SK-N-SH (cell line): Measurements from ENCODE around the gene SLC12A4. TPM values are rescaled to one million over a fixed set of nuclear protein-coding genes. Genes with fewer than 3 reads are reported as not detected.
A peak's percentile ranks its signal among the peaks of the same experiment; 100 is the strongest.

Experiments
- CTCF ChIA-PET: fragments of 300-600, 350-600 bp; formaldehyde crosslinking; extraction: SDS; loops from one replicate; lab custom pipeline; 2021; lab: Yijun Ruan, JAX
- POLR2A ChIA-PET: fragments of 350-600 bp; sonication (Branson Sonifier 250); formaldehyde crosslinking; extraction: SDS; loops from one replicate; lab custom pipeline; 2020; ENCODE audit warnings: antibody characterized with exemption, inconsistent platforms; lab: Yijun Ruan, JAX
- DNase-seq: peaks from one replicate; pipeline ENCODE4 v3.0.0; 2012
- H2AFZ ChIP-seq: fragments of 200-600 bp; sonication (generic); 2 replicates; pipeline ENCODE4 v1.8.1; 2016; ENCODE audit warnings: antibody characterized with exemption, mild to moderate bottlenecking, low read depth
- H3F3A ChIP-seq: fragments of 200-600 bp; sonication (generic); replicated peaks from 2 replicates; pipeline ENCODE3; 2016; ENCODE audit warnings: antibody characterized with exemption, mild to moderate bottlenecking; ENCODE audit not compliant: insufficient read depth
- H3K27ac ChIP-seq, 2 experiments: fragments of 200-500 bp in 1 of 2; fragments of 200-600 bp in 1 of 2; sonication (Bioruptor generic) in 1 of 2; sonication (generic), shearing (Covaris generic) in 1 of 2; 2 replicates each; pipeline versions ENCODE4 v1.5.1 to v1.6.1; 2014 to 2016; ENCODE audit warnings: low read depth in 2 of 2, inconsistent platforms in 1 of 2, low read length in 1 of 2, mild to moderate bottlenecking in 1 of 2, mixed read lengths in 1 of 2
- H3K27me3 ChIP-seq: fragments of 200-600 bp; sonication (generic), shearing (Covaris generic); 2 replicates; pipeline ENCODE4 v1.6.1; 2016; ENCODE audit warnings: mixed run types; ENCODE audit not compliant: insufficient read depth
- H3K36me3 ChIP-seq, 2 experiments: fragments of 200-500 bp in 1 of 2; fragments of 200-600 bp in 1 of 2; sonication (Bioruptor generic) in 1 of 2; sonication (generic) in 1 of 2; replicated peaks in 1 of 2; 2 replicates each; pipeline versions ENCODE3 to v1.5.1; 2014 to 2016; ENCODE audit warnings: low read length in 1 of 2, mild to moderate bottlenecking in 1 of 2; ENCODE audit not compliant: insufficient read depth in 2 of 2, control insufficient read depth in 1 of 2
- H3K4me1 ChIP-seq, 2 experiments: fragments of 200-500 bp in 1 of 2; fragments of 200-600 bp in 1 of 2; sonication (Bioruptor generic) in 1 of 2; sonication (generic), shearing (Covaris generic) in 1 of 2; 2 replicates each; pipeline versions ENCODE4 v1.5.1 to v1.6.1; 2014 to 2016; ENCODE audit warnings: low read depth in 1 of 2, low read length in 1 of 2, mixed run types in 1 of 2; ENCODE audit not compliant: insufficient read depth in 2 of 2, control insufficient read depth in 1 of 2
- H3K4me2 ChIP-seq: fragments of 200-600 bp; sonication (generic), shearing (Covaris generic); 2 replicates; pipeline ENCODE4 v1.6.1; 2017; ENCODE audit warnings: mixed run types
- H3K4me3 ChIP-seq, 2 experiments: fragments of 200-500 bp in 1 of 2; fragments of 200-600 bp in 1 of 2; sonication (Bioruptor generic) in 1 of 2; sonication (generic), shearing (Covaris generic) in 1 of 2; 2 replicates each; pipeline versions ENCODE4 v1.5.1 to v1.8.1; 2014 to 2016; ENCODE audit warnings: low read depth in 2 of 2, inconsistent platforms in 1 of 2, low read length in 1 of 2, mild to moderate bottlenecking in 1 of 2, mixed read lengths in 1 of 2, moderate library complexity in 1 of 2
- H3K79me2 ChIP-seq: fragments of 200-600 bp; sonication (generic); 2 replicates; pipeline ENCODE4 v1.8.1; 2017; ENCODE audit warnings: mild to moderate bottlenecking; ENCODE audit not compliant: insufficient read depth
- H3K9ac ChIP-seq: fragments of 200-600 bp; sonication (generic); 2 replicates; pipeline ENCODE4 v1.6.1; 2017; ENCODE audit warnings: mixed run types
- H3K9me2 ChIP-seq: fragments of 200-600 bp; sonication (generic); 2 replicates; pipeline ENCODE4 v1.6.1; 2017; ENCODE audit warnings: mixed run types
- H3K9me3 ChIP-seq: fragments of 200-600 bp; sonication (generic); 2 replicates; pipeline ENCODE4 v1.6.1; 2017; ENCODE audit warnings: mixed run types, mild to moderate bottlenecking, moderate library complexity
- H4K20me1 ChIP-seq: fragments of 200-600 bp; sonication (generic); 2 replicates; pipeline ENCODE4 v1.6.1; 2017; ENCODE audit warnings: mild to moderate bottlenecking, mixed run types; ENCODE audit not compliant: insufficient read depth
- ELF1 ChIP-seq: IDR thresholded peaks from 2 replicates; pipeline ENCODE4 v1.4.0; 2012
- FOSL2 ChIP-seq: IDR thresholded peaks from 2 replicates; pipeline ENCODE4 v1.4.0; 2012; ENCODE audit warnings: low read depth, mild to moderate bottlenecking, moderate library complexity, borderline replicate concordance
- GABPA ChIP-seq: IDR thresholded peaks from 2 replicates; pipeline ENCODE4 v1.4.0; 2012; ENCODE audit warnings: low read depth, mild to moderate bottlenecking
- GATA2 ChIP-seq: sonication (generic); formaldehyde crosslinking; IDR thresholded peaks from 2 replicates; pipeline ENCODE4 v1.5.0; 2020; ENCODE audit warnings: mild to moderate bottlenecking, missing genetic modification reagents
- JUND ChIP-seq: IDR thresholded peaks from 2 replicates; pipeline ENCODE4 v1.4.0; 2012
- MXI1 ChIP-seq: IDR thresholded peaks from 2 replicates; pipeline ENCODE4 v1.6.1; 2012; ENCODE audit warnings: mild to moderate bottlenecking, low read depth, low read length, improper control_type of control experiment
- NRF1 ChIP-seq: IDR thresholded peaks from 2 replicates; pipeline ENCODE4 v1.6.1; 2012; ENCODE audit warnings: low read depth, mild to moderate bottlenecking, low read length
- RCOR1 ChIP-seq: fragments of 150-350 bp; IDR thresholded peaks from 2 replicates; pipeline ENCODE4 v1.6.1; 2017; ENCODE audit warnings: antibody characterized with exemption, low read length
- SIN3A ChIP-seq: IDR thresholded peaks from 2 replicates; pipeline ENCODE4 v1.6.1; 2012; ENCODE audit warnings: low read depth, mild to moderate bottlenecking, low read length, moderate library complexity, borderline replicate concordance
- SMC3 ChIP-seq: IDR thresholded peaks from 2 replicates; pipeline ENCODE4 v1.6.1; 2012; ENCODE audit warnings: low read depth, low read length, improper control_type of control experiment
- TEAD4 ChIP-seq: IDR thresholded peaks from 2 replicates; pipeline ENCODE4 v1.4.0; 2012; ENCODE audit warnings: mild to moderate bottlenecking, borderline replicate concordance; ENCODE audit not compliant: insufficient read depth
- WGBS: methylation state at CpG from one replicate; pipeline ENCODE4 v1.1.6; 2017; ENCODE audit warnings: low lambda C conversion rate; 5-methylcytosine and 5-hydroxymethylcytosine counted together
- polyA plus RNA-seq, 3 experiments: library from polyadenylated mRNA; depleted of rRNA; stranded (reverse); fragments of >200 nt; gene quantifications; 2 replicates each; pipeline ENCODE4 v1.2.3, GENCODE V29; 2012
- TF ChIP-seq, protein P1 (sequence below): fragments of 150-350 bp; IDR thresholded peaks from 2 replicates; pipeline ENCODE4 v1.6.1; 2017; ENCODE audit warnings: antibody characterized with exemption, low read length, low read depth, borderline replicate concordance

The SLC12A4 gene
- polyA plus RNA-seq, 1 of the 3 experiments (the other 2 are of a cell fraction) = 75.8 TPM

DNA sequence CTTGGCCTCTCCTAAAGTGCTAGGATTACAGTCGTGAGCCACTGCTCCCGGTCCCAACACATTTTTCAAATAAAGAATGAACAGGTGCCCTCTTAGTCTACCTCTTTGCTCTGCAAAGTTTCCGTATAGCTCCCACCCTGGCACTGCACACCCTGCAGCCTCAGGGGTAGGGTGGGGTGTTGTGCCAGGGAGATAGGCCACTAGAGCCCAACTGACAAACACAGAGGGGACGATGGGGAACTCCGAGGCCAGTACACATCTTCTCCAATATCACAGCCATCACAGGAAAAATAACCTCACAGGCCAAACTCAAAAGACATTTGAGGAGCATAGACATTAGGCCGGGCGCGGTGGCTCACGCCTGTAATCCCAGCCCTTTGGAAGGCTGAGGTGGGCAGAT, 2.7 kb upstream of the SLC12A4 start:
- Histone ChIP-seq H3K4me2 (no peak overlapping the region), H3K9me2 (no peaks in the 10 kb centered on the region), H2AFZ (no peak overlapping the region), H3F3A (peaks cover 4% of the 10 kb centered on the region)
- DNase-seq = no peak
- no peak for TF ChIP-seq SIN3A
- TF ChIP-seq MXI1 = no peak
- TF ChIP-seq, protein P1, sequence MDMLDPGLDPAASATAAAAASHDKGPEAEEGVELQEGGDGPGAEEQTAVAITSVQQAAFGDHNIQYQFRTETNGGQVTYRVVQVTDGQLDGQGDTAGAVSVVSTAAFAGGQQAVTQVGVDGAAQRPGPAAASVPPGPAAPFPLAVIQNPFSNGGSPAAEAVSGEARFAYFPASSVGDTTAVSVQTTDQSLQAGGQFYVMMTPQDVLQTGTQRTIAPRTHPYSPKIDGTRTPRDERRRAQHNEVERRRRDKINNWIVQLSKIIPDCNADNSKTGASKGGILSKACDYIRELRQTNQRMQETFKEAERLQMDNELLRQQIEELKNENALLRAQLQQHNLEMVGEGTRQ = no peak
- TF ChIP-seq GATA2 (CRISPR knock-in tag) = no peak
- TF ChIP-seq JUND = no peak
- no peak for TF ChIP-seq FOSL2
- TF ChIP-seq ELF1 = no peak
- TF ChIP-seq, all 33 proteins: peak for 0
- peaks cover 22% of the 10 kb centered on the region for H3K79me2 ChIP-seq
- H3K9ac ChIP-seq = no peak overlapping the region
- H3K4me1 ChIP-seq = peaks cover 9 to 22% of the 10 kb centered on the region in 2 experiments; a peak in 3 of 4 replicates
- WGBS = 96% methylated on average over 9 of the region's 9 CpGs
- H3K36me3 ChIP-seq = no peaks in the 10 kb centered on the region
- no peak overlapping the region for H3K4me3 ChIP-seq
- no peaks in the 10 kb centered on the region; the same call in 1 of the 2 replicates for H3K27me3 ChIP-seq
- peaks cover 12% of the 10 kb centered on the region for H4K20me1 ChIP-seq
- CTCF ChIA-PET = interaction anchor here (1.0 to 1.8 kb wide), 3 partner anchors 11 to 21 kb away, joined by 3 to 4 read pairs (median 3); no protein-coding TSS in a partner anchor
- H3K27ac ChIP-seq = no peak overlapping the region
- POLR2A ChIA-PET = no interaction called here
- H3K9me3 ChIP-seq = no peaks in the 10 kb centered on the region

DNA sequence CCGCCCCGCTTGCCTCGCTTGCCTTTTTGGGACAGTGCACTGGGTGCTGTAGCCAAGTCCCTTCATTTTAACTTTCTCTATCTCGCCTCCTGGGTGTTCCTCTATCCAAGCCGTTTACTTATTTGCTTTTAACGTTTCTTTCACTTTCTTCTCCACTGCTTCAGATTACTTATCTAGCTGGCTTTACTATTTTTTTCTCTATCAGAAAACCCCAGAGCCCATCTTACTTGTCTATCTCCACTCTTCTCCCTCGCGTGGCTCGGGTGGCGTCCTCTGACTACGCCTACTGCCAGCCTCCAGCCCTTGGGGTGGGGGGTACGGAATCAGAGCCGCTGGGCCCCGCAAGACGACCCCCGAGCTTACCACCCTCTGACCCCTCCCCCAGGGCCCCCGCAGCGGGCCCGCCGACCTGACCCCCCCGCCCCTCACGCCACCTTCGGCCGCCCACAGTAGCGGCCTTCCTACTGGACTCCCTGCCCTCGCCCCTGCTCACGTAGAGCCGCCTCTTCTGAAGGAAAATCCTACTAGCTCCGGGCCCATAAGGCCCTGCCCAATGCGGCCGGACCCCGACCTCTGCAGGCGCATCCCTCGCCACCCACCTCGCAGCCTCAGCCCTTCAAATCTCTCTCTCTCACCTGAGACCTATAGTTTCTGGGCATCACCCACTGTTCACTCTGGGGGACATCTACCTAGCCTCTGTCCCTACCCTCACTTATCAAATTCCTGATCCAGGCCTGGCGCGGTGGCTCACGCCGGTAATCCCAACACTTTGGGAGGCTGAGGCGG, 1.0 kb upstream of the SLC12A4 start:
- ChIA-PET POLR2A (no interaction called here), CTCF (interaction anchor here (0.6 to 1.8 kb wide), 3 partner anchors 20 to 125 kb away, joined by 3 to 4 read pairs (median 3); no protein-coding TSS in a partner anchor)
- Histone ChIP-seq H3K9me2 (no peaks in the 10 kb centered on the region), H3K27ac (no peak overlapping the region), H3K36me3 (peaks cover 8 to 10% of the 10 kb centered on the region in 2 experiments), H3K4me2 (peak overlapping the region; percentile 96; the same call in 1 of the 2 replicates), H3K4me1 (peaks cover 15 to 30% of the 10 kb centered on the region in 2 experiments; a peak in 3 of 4 replicates), H3K4me3 (peak overlapping the region; percentile 73 to 79; a peak in 2 of 4 replicates), H4K20me1 (peaks cover 29% of the 10 kb centered on the region), H2AFZ (peak overlapping the region; percentile 83), H3K27me3 (no peaks in the 10 kb centered on the region), H3K79me2 (peaks cover 39% of the 10 kb centered on the region), H3K9me3 (no peaks in the 10 kb centered on the region), H3F3A (peaks cover 4% of the 10 kb centered on the region), H3K9ac (no peak overlapping the region)
- 92% methylated on average over 39 of the region's 40 CpGs for WGBS
- no peak for DNase-seq
- TF ChIP-seq MXI1 (no peak), GATA2 (CRISPR knock-in tag) (no peak), NRF1 (no peak), RCOR1 (no peak), TEAD4 (no peak), SMC3 (no peak), JUND (no peak), GABPA (no peak)
- TF ChIP-seq, protein P1 = no peak
